Measurements from ENCODE around the gene ADAMTS10. TPM values are rescaled to one million over a fixed set of nuclear protein-coding genes. Genes with fewer than 3 reads are reported as not detected.

The ADAMTS10 gene
- total RNA-seq, 2 experiments from 2014 or later: not detected

DNA sequence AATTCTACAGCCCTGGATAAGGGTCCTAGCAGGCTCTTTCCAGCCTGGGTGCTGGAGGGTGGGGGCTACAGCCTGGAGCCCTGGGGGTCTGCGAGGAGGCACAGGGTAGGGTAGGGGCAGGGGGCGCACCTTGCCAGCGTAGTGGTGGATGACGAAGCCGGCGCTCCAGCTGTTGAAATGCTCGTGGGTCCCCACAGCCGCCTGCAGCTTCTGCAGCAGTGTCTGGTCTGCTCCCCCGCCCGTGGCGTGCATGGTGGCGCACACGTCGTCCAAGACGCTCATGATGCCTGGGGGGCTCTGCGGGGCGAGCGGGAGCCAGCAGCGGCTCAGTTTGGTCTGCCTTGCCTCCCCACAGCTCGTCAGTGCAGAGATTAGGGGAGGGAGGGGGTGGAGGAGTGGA is 66.3 kb downstream of the ADAMTS10 start:
- Histone ChIP-seq H3K9me3 (ENCODE audit: low read length) (no peaks in the 10 kb centered on the region), H2AFZ (ENCODE audit: low read length) (no peak overlapping the region), H3K79me2 (ENCODE audit: insufficient read depth, low read depth, low read length) (no peaks in the 10 kb centered on the region), H4K20me1 (ENCODE audit: insufficient read depth, low read length) (no peaks in the 10 kb centered on the region), H3K9me2 (ENCODE audit: insufficient read depth, low read length) (no peaks in the 10 kb centered on the region), H3K4me1 (ENCODE audit: insufficient read depth, low read length, poor library complexity, severe bottlenecking) (no peaks in the 10 kb centered on the region), H3K4me3 (ENCODE audit: low read depth, low read length, poor library complexity, severe bottlenecking) (no peak overlapping the region), H3K36me3 (ENCODE audit: insufficient read depth, low read length) (no peaks in the 10 kb centered on the region), H3K27ac (ENCODE audit: low read depth, low read length, poor library complexity, severe bottlenecking) (no peak overlapping the region), H3K4me2 (ENCODE audit: low read length) (no peak overlapping the region)
- intact Hi-C loops (cut with micrococcal nuclease; ENCODE audit: unreplicated experiment): no loop called here
- POLR2A ChIA-PET: no interaction called here
- no peak for DNase-seq (ENCODE audit: low spot score)
- CTCF ChIA-PET (ENCODE audit: unreplicated experiment): no interaction called here
- no TSS peak for BruUV-seq (replicated peaks)
- TF ChIP-seq EZH2phosphoT487 (IDR thresholded peaks at IDR 0.05; ENCODE audit: borderline replicate concordance, low read depth, low read length): no peak
- TF ChIP-seq, protein P1, sequence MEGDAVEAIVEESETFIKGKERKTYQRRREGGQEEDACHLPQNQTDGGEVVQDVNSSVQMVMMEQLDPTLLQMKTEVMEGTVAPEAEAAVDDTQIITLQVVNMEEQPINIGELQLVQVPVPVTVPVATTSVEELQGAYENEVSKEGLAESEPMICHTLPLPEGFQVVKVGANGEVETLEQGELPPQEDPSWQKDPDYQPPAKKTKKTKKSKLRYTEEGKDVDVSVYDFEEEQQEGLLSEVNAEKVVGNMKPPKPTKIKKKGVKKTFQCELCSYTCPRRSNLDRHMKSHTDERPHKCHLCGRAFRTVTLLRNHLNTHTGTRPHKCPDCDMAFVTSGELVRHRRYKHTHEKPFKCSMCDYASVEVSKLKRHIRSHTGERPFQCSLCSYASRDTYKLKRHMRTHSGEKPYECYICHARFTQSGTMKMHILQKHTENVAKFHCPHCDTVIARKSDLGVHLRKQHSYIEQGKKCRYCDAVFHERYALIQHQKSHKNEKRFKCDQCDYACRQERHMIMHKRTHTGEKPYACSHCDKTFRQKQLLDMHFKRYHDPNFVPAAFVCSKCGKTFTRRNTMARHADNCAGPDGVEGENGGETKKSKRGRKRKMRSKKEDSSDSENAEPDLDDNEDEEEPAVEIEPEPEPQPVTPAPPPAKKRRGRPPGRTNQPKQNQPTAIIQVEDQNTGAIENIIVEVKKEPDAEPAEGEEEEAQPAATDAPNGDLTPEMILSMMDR (conservative IDR thresholded peaks at IDR 0.05; ENCODE audit: low read length): no peak

DNA sequence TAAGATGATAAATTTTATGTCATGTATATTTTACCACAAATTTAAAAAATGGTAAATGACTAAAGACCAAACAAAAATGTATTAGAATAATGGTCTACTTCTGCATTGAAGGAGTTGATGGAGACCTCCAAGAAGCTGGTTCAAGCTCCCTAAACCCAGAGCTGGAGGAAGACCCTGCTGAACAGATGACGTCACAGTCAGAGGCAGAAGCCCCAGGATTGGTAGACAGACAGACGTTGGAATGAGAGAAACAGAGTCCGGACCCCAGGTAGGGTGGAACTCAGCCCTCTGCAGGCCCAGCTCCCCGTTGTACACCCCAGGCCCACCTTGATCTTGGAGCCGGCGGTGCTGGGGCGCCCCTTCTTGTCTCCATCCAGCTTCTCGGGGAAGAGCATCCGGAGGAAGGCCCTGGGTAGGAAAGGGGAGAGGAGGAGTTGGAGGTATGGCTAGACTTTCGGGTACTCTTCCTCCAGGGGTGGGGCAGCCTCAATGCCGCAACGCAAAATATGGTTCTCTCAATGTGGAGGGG is 70.8 kb downstream of the ADAMTS10 start:
- BruUV-seq (replicated peaks): no TSS peak
- H3K36me3 ChIP-seq (ENCODE audit: insufficient read depth, low read length): no peaks in the 10 kb centered on the region
- CTCF ChIA-PET (ENCODE audit: unreplicated experiment): no interaction called here
- no peak overlapping the region for H3K4me3 ChIP-seq (ENCODE audit: low read depth, low read length, poor library complexity, severe bottlenecking)
- no peak for DNase-seq (ENCODE audit: low spot score)
- no peaks in the 10 kb centered on the region for H3K79me2 ChIP-seq (ENCODE audit: insufficient read depth, low read depth, low read length)
- TF ChIP-seq EZH2phosphoT487 (IDR thresholded peaks at IDR 0.05; ENCODE audit: borderline replicate concordance, low read depth, low read length): no peak
- TF ChIP-seq, protein P1 (conservative IDR thresholded peaks at IDR 0.05; ENCODE audit: low read length): no peak
- no peaks in the 10 kb centered on the region for H3K4me1 ChIP-seq (ENCODE audit: insufficient read depth, low read length, poor library complexity, severe bottlenecking)
- H2AFZ ChIP-seq (ENCODE audit: low read length): no peak overlapping the region
- no peaks in the 10 kb centered on the region for H3K9me3 ChIP-seq (ENCODE audit: low read length)
- POLR2A ChIA-PET: no interaction called here
- H3K4me2 ChIP-seq (ENCODE audit: low read length): no peak overlapping the region
- intact Hi-C loops (cut with micrococcal nuclease; ENCODE audit: unreplicated experiment): no loop called here
- H3K9me2 ChIP-seq (ENCODE audit: insufficient read depth, low read length): no peaks in the 10 kb centered on the region
- H3K27ac ChIP-seq (ENCODE audit: low read depth, low read length, poor library complexity, severe bottlenecking): no peak overlapping the region
- H4K20me1 ChIP-seq (ENCODE audit: insufficient read depth, low read length): no peaks in the 10 kb centered on the region

DNA sequence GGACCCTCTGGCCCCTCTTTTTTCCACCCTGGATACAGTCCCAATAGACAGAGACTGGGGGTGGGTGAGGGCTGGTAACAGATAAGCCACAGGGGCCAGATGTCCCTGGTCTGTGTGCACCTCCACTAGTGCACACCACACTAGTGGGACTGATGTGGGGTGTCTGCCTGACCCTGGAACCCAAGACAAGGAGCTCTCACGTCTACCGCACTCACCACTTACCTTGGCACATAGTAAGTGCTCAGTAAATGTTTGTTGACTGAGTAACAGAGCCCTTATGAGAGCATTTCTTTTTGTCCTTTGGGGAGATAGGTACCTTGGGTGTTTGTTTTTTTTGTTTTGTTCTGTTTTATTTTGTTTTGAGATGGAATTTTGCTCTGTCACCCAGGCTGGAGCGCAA is 73.4 kb downstream of the ADAMTS10 start:
- no peaks in the 10 kb centered on the region for H3K4me1 ChIP-seq (ENCODE audit: insufficient read depth, low read length, poor library complexity, severe bottlenecking)
- no peak for DNase-seq (ENCODE audit: low spot score)
- no peaks in the 10 kb centered on the region for H3K9me2 ChIP-seq (ENCODE audit: insufficient read depth, low read length)
- H3K27ac ChIP-seq (ENCODE audit: low read depth, low read length, poor library complexity, severe bottlenecking): no peak overlapping the region
- H3K36me3 ChIP-seq (ENCODE audit: insufficient read depth, low read length): no peaks in the 10 kb centered on the region
- ChIA-PET CTCF (ENCODE audit: unreplicated experiment) (no interaction called here), POLR2A (no interaction called here)
- no peaks in the 10 kb centered on the region for H4K20me1 ChIP-seq (ENCODE audit: insufficient read depth, low read length)
- no peaks in the 10 kb centered on the region for H3K9me3 ChIP-seq (ENCODE audit: low read length)
- H2AFZ ChIP-seq (ENCODE audit: low read length): no peak overlapping the region
- no peak overlapping the region for H3K4me3 ChIP-seq (ENCODE audit: low read depth, low read length, poor library complexity, severe bottlenecking)
- intact Hi-C loops (cut with micrococcal nuclease; ENCODE audit: unreplicated experiment): no loop called here
- TF ChIP-seq, protein P1 (conservative IDR thresholded peaks at IDR 0.05; ENCODE audit: low read length): no peak
- no peak for TF ChIP-seq EZH2phosphoT487 (IDR thresholded peaks at IDR 0.05; ENCODE audit: borderline replicate concordance, low read depth, low read length)
- no TSS peak for BruUV-seq (replicated peaks)
- H3K4me2 ChIP-seq (ENCODE audit: low read length): no peak overlapping the region
- H3K79me2 ChIP-seq (ENCODE audit: insufficient read depth, low read depth, low read length): no peaks in the 10 kb centered on the region

All from OCI-LY7 (cell line).